NCI-H524 (cell line): ENCODE measurements around the gene EXOC3L1.
A peak's percentile ranks its signal among the peaks of the same experiment; 100 is the strongest.

Experiments used
- DNase-seq, 2 experiments: peaks; one replicate each; lab custom pipeline; 2025; lab: John Stamatoyannopoulos, UW

Gene EXOC3L1

DNA sequence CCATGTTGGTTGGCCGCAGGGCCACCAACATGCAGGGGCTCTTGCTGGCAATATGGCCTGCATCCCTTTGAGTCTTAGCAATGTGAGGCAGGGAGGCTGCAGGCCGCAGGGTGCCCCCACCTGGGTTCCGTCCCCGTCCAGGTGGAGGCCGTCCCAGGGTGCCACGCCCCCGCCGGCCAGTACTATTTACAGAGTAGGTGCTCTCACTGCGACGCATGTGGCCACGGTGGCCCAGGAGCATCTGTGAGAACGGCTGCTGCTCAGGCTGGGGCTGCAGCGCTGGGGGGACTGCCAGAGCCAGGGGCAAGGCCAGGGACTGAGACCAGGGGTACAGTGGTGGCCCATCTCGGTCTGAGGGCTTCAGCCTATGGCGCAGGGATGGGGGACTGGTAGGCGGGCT is 9.8 kb downstream of the EXOC3L1 start:
- DNase-seq, result no peak

GRCh38 chr16:67179421-67180080 is 10.4 kb downstream of the EXOC3L1 start:
- peak; percentile 16 to 32 for DNase-seq

- no peak for DNase-seq
Measured at GRCh38 chr16:67177743-67178699, 11.9 kb downstream of the EXOC3L1 start.

DNA sequence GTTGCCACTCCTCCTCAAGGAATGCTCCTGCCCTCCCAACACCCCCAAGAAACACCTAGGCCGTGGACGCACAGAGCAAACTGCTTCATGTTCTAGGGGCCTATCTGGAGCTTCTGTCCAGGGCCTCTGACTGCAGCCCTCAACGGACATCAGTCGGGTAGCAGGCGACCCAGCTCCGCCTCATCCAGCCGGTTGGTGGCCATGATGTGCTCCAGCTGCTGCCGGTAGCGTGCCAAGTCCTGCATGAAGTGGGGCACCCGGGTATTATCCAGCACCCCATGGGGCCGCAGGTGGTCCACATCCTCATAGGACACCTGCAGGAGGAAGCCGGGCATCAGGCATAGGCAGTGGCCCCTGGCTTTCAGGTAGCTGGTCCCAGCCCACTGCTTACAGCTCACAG is 13.3 kb downstream of the EXOC3L1 start:
- no peak for DNase-seq

DNA sequence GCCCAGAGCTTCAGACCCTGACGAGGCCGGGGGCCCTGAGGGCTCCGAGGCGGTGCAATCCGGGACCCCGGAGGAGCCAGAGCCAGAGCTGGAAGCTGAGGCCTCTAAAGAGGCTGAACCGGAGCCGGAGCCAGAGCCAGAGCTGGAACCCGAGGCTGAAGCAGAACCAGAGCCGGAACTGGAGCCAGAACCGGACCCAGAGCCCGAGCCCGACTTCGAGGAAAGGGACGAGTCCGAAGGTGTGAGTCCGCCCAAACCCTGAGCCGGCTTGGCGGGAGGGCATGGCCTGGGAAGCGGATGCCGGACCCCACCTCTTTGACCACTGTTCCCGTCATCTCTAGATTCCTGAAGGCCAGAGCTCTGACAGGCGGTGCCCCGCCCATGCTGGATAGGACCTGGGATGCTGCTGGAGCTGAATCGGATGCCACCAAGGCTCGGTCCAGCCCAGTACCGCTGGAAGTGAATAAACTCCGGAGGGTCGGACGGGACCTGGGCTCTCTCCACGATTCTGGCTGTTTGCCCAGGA is 15.2 kb downstream of the EXOC3L1 start:
- DNase-seq, result no peak

- DNase-seq, result peak; percentile 66 to 84
Measured at GRCh38 chr16:67173808-67174705, 15.9 kb downstream of the EXOC3L1 start.

DNA sequence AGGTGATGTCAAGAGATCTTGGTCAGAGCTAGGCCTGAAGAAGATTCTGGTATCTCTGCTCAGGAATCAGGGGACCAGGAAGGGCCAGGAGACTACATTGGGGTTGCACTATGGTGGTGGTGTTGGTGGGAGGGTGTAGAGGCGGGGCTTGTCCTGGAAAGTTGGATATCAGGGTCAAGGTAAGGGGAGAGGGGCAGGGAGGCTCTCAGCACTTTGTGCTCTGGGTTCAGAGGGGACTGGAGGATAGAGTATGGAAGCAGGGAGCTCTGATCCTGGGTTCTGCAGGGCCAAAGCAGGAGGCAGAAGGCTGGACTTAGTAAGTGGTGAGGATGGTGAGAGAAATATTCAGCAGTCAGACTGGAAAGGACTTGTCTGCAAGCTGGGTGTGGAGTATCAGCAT is 16.6 kb downstream of the EXOC3L1 start:
- DNase-seq, result no peak

DNA sequence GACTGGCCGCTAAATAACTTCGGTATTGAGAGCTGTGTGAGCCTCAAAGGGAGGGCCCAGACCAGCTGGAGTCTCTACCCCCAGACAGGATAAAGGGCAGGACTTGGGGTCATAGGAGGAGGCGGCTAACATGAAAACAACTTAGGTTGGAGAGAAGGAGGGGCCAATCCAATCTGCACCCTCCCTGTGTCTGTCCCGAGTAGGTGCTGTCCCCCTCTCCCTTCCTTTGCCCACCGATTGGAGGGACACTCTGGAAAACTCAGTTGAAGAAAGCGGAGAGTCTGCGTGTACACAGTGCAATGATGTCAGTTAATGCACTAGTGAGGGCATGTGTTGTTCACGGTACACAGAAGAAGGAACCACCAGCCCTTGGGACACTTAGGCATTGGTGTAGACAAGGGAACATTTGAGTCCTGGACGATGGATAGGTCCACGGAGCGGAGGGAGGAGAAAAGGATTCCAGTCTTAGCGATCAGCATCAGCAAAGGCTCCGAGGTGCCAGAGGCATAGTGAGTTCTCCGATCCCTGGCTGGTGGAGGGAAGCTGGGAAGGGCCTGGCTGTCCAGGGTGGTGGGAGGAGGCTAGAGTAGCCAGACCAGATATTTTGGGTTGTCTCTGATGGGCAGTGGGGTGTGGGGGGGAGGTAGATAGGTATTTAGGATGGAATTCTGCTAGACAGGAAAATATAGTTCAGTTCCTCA is 18.8 kb downstream of the EXOC3L1 start:
- no peak for DNase-seq

DNA sequence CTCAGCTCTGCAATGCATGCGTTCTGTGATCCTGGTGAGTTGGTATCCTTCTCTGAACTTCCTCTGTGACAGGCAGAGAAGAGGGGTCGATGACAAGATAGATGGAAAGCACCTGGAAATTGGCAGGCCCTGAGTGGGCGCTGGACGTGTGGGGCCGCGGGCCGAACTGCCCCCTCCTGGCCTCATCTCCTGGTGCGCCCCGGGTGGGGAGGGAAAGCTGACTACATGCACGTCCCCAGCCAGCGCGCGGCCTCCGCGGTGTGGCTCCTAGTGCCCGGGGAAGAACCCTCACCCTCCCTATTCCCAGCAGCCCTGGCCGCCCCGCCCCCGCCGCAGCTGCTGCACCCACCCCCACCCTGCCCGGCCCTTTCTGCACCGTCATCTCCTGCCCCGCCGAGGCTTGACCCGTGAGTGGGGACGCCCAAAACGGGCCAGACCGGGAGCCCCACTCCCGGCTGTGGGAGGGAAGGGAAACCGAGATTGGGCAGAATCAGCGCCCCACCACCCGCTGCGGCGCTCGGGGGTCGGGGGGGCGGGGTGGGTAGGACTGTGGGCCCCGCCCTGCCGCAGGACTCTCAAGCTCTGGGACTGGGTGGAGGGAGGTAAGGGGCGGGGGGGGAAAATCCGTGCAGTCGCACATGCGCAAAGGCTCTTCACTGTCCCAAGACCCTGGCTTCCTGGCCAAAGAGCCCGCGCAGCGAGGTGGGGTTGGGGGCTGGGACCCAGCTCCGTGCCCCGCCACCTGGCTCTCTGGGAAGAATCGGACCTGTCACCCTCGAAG is 19.6 kb downstream of the EXOC3L1 start, which contains the start of gene NOL3:
TSS of gene NOL3 (plus strand) at position 371 of the 781 bp plus-strand sequence.
- DNase-seq, result peak; percentile 84 to 91

DNA sequence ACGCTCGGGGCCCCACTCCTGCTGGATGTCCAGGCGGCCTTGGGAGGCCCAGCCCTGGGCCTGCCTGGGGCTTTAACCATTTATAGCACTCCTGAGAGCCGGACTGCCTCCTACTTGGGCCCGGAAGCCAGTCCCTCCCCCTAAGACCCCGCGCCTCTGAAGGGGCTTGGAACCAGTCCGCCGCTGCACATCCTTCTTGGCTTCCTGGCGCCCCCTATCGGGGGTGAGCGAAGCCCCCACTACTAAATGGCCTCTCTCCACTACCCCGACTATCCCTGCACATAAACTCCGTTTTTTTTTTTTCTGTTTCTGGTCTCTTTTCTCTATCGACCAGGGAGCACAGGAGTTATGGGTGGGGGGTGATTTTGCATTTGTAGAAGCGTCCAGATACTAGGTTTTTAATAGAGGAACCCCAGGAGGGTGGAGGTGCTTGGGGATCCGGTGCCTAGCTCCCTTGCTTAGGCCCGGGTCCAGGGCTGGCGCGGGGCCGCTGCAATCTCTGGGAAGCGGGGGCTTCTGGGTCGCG is 20.2 kb downstream of the EXOC3L1 start:
- peak; percentile 48 to 80 for DNase-seq

DNA sequence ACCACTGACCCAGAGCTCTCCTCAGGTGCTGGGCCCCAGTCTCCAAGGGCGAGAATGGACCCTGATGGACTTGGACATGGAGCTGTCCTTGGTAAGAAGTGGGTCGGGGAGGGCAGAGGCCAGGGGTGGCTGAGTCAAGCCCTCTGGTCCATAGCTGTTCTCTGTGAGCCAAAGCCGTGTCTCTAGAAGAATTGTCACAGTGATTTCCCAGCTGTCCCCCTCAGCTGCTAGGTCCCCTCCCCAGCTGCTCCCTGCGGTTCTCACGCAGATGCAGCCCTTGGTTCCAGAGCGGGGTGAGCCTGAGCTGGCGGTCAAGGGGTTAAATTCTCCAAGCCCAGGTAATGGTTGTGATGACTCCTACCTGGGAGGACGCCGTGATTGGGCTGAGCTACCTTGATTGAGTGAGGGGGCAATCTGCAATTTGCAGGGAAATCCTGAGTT is 20.9 kb downstream of the EXOC3L1 start:
- no peak for DNase-seq

- no peak for DNase-seq
Measured at GRCh38 chr16:67167588-67167987, 22.3 kb downstream of the EXOC3L1 start.

- DNase-seq, result no peak
Measured at GRCh38 chr16:67166598-67167168, 23.3 kb downstream of the EXOC3L1 start.

DNA sequence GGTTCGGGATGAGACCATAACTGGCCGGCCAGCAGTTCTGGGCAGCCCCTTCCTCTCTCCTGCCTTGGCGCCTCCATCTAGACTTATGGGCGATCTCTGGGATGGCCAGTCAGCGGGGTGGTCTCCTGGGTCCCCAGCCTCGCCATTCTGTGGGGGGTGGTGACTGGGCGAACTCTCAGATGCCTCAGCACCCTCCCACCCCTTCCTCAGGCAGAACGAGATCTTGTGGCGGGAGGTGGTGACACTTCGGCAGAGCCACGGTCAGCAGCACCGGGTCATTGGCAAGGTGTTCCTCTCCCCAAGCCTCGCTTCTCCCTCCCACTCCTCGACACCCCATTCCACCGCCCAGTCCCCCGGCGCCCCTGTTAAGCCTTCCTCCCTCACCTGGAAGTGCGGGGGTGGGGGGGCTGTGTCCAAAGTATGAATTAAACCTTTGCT is 23.8 kb downstream of the EXOC3L1 start:
- DNase-seq, result no peak

- no peak for DNase-seq
Measured at GRCh38 chr16:67165121-67166078, 24.5 kb downstream of the EXOC3L1 start.

GRCh38 chr16:67164599-67165061 is 25.3 kb downstream of the EXOC3L1 start, which contains the start of gene HSF4:
TSS of gene HSF4 (plus strand) at chr16:67164745. CDS start at chr16:67164812, 67 bp downstream.
- no peak for DNase-seq

GRCh38 chr16:67163999-67164558 is 25.9 kb downstream of the EXOC3L1 start:
- DNase-seq, result peak in 1 of 2 experiments; percentile 73
